GM12892 (cell line): ENCODE data around the gene NRCAM.

Experiments used
- POLR2A ChIP-seq: IDR thresholded peaks from 2 replicates; pipeline ENCODE4 v1.6.1; 2011; ENCODE audit warnings: low read depth, low read length, control low read depth
- POLR2AphosphoS5 ChIP-seq: IDR thresholded peaks from 2 replicates; pipeline ENCODE4 v1.6.1; 2011; ENCODE audit warnings: low read depth, low read length, control low read depth
- TAF1 ChIP-seq: IDR thresholded peaks from 2 replicates; pipeline ENCODE4 v1.6.1; 2011; ENCODE audit warnings: low read depth, mild to moderate bottlenecking, control low read depth, low read length, borderline replicate concordance

- TF ChIP-seq TAF1 (no peak), POLR2AphosphoS5 (no peak), POLR2A (no peak)
Observed at GRCh38 chr7:108330227-108330626, 126.0 kb downstream of the NRCAM start.
